ENCODE results near the gene KCNC3.

The KCNC3 gene

GRCh38 chr19:50323782-50324133 is 5.4 kb downstream of the KCNC3 start:
- H3K27ac ChIP-seq (ENCODE audit: low read length): no peak overlapping the region
- peaks cover 24% of the 10 kb centered on the region for H3K27me3 ChIP-seq (ENCODE audit: control insufficient read depth, insufficient read depth, low read length)
- peaks cover 6% of the 10 kb centered on the region for H3K36me3 ChIP-seq (ENCODE audit: control insufficient read depth, low read depth, low read length)
- H3K4me1 ChIP-seq (ENCODE audit: control insufficient read depth, low read depth, low read length): peaks cover 8% of the 10 kb centered on the region
- no peak overlapping the region for H3K4me3 ChIP-seq (ENCODE audit: low read length)
- no peaks in the 10 kb centered on the region for H3K9me3 ChIP-seq (ENCODE audit: control insufficient read depth, low read depth, low read length)
- no peak overlapping the region for H3K9ac ChIP-seq (ENCODE audit: low read length)

- Histone ChIP-seq H3K4me3 (ENCODE audit: low read length) (no peak overlapping the region), H3K27me3 (ENCODE audit: control insufficient read depth, insufficient read depth, low read length) (peaks cover 20% of the 10 kb centered on the region), H3K9me3 (ENCODE audit: control insufficient read depth, low read depth, low read length) (no peaks in the 10 kb centered on the region), H3K36me3 (ENCODE audit: control insufficient read depth, low read depth, low read length) (peaks cover 6% of the 10 kb centered on the region), H3K9ac (ENCODE audit: low read length) (no peak overlapping the region), H3K4me1 (ENCODE audit: control insufficient read depth, low read depth, low read length) (peaks cover 8% of the 10 kb centered on the region), H3K27ac (ENCODE audit: low read length) (no peak overlapping the region)
These were observed 6.0 kb downstream of the KCNC3 start for GRCh38 chr19:50322931-50323781.

GRCh38 chr19:50322234-50322633 is 6.9 kb downstream of the KCNC3 start:
- Histone ChIP-seq H3K4me1 (ENCODE audit: control insufficient read depth, low read depth, low read length) (peaks cover 7% of the 10 kb centered on the region), H3K36me3 (ENCODE audit: control insufficient read depth, low read depth, low read length) (peaks cover 6% of the 10 kb centered on the region), H3K9me3 (ENCODE audit: control insufficient read depth, low read depth, low read length) (no peaks in the 10 kb centered on the region), H3K4me3 (ENCODE audit: low read length) (no peak overlapping the region), H3K9ac (ENCODE audit: low read length) (no peak overlapping the region), H3K27me3 (ENCODE audit: control insufficient read depth, insufficient read depth, low read length) (peaks cover 12% of the 10 kb centered on the region), H3K27ac (ENCODE audit: low read length) (no peak overlapping the region)

- Histone ChIP-seq H3K9me3 (ENCODE audit: control insufficient read depth, low read depth, low read length) (no peaks in the 10 kb centered on the region), H3K4me1 (ENCODE audit: control insufficient read depth, low read depth, low read length) (peaks cover 4% of the 10 kb centered on the region), H3K27me3 (ENCODE audit: control insufficient read depth, insufficient read depth, low read length) (peaks cover 8% of the 10 kb centered on the region), H3K27ac (ENCODE audit: low read length) (no peak overlapping the region), H3K4me3 (ENCODE audit: low read length) (no peak overlapping the region), H3K36me3 (ENCODE audit: control insufficient read depth, low read depth, low read length) (peaks cover 6% of the 10 kb centered on the region), H3K9ac (ENCODE audit: low read length) (no peak overlapping the region)
These were observed 7.3 kb downstream of the KCNC3 start for GRCh38 chr19:50321831-50322230.

- H3K9me3 ChIP-seq (ENCODE audit: control insufficient read depth, low read depth, low read length): no peaks in the 10 kb centered on the region
- H3K4me3 ChIP-seq (ENCODE audit: low read length): no peak overlapping the region
- no peak overlapping the region for H3K9ac ChIP-seq (ENCODE audit: low read length)
- H3K4me1 ChIP-seq (ENCODE audit: control insufficient read depth, low read depth, low read length): peaks cover 4% of the 10 kb centered on the region
- H3K27me3 ChIP-seq (ENCODE audit: control insufficient read depth, insufficient read depth, low read length): no peaks in the 10 kb centered on the region
- no peak overlapping the region for H3K27ac ChIP-seq (ENCODE audit: low read length)
- H3K36me3 ChIP-seq (ENCODE audit: control insufficient read depth, low read depth, low read length): peaks cover 6% of the 10 kb centered on the region
These were observed 8.6 kb downstream of the KCNC3 start for GRCh38 chr19:50320596-50320995.

GRCh38 chr19:50320051-50320450 is 9.1 kb downstream of the KCNC3 start:
- Histone ChIP-seq H3K9me3 (ENCODE audit: control insufficient read depth, low read depth, low read length) (no peaks in the 10 kb centered on the region), H3K4me1 (ENCODE audit: control insufficient read depth, low read depth, low read length) (peaks cover 2% of the 10 kb centered on the region), H3K36me3 (ENCODE audit: control insufficient read depth, low read depth, low read length) (peaks cover 6% of the 10 kb centered on the region), H3K27ac (ENCODE audit: low read length) (no peak overlapping the region), H3K27me3 (ENCODE audit: control insufficient read depth, insufficient read depth, low read length) (no peaks in the 10 kb centered on the region), H3K4me3 (ENCODE audit: low read length) (no peak overlapping the region), H3K9ac (ENCODE audit: low read length) (no peak overlapping the region)

GRCh38 chr19:50319156-50319555 is 10.0 kb downstream of the KCNC3 start:
- H3K4me1 ChIP-seq (ENCODE audit: control insufficient read depth, low read depth, low read length): no peaks in the 10 kb centered on the region
- no peaks in the 10 kb centered on the region for H3K27me3 ChIP-seq (ENCODE audit: control insufficient read depth, insufficient read depth, low read length)
- no peak overlapping the region for H3K27ac ChIP-seq (ENCODE audit: low read length)
- no peak overlapping the region for H3K4me3 ChIP-seq (ENCODE audit: low read length)
- H3K9me3 ChIP-seq (ENCODE audit: control insufficient read depth, low read depth, low read length): no peaks in the 10 kb centered on the region
- H3K9ac ChIP-seq (ENCODE audit: low read length): no peak overlapping the region
- H3K36me3 ChIP-seq (ENCODE audit: control insufficient read depth, low read depth, low read length): peaks cover 6% of the 10 kb centered on the region

- Histone ChIP-seq H3K9me3 (ENCODE audit: control insufficient read depth, low read depth, low read length) (no peaks in the 10 kb centered on the region), H3K4me1 (ENCODE audit: control insufficient read depth, low read depth, low read length) (peaks cover 4% of the 10 kb centered on the region), H3K4me3 (ENCODE audit: low read length) (no peak overlapping the region), H3K27me3 (ENCODE audit: control insufficient read depth, insufficient read depth, low read length) (peaks cover under 1% of the 10 kb centered on the region), H3K9ac (ENCODE audit: low read length) (no peak overlapping the region), H3K36me3 (ENCODE audit: control insufficient read depth, low read depth, low read length) (peaks cover 2% of the 10 kb centered on the region), H3K27ac (ENCODE audit: low read length) (no peak overlapping the region)
These were observed 10.7 kb downstream of the KCNC3 start for GRCh38 chr19:50318438-50318837.

- no peak overlapping the region for H3K9ac ChIP-seq (ENCODE audit: low read length)
- H3K9me3 ChIP-seq (ENCODE audit: control insufficient read depth, low read depth, low read length): no peaks in the 10 kb centered on the region
- H3K27me3 ChIP-seq (ENCODE audit: control insufficient read depth, insufficient read depth, low read length): peaks cover 4% of the 10 kb centered on the region
- H3K4me1 ChIP-seq (ENCODE audit: control insufficient read depth, low read depth, low read length): peaks cover 9% of the 10 kb centered on the region
- H3K27ac ChIP-seq (ENCODE audit: low read length): no peak overlapping the region
- H3K4me3 ChIP-seq (ENCODE audit: low read length): no peak overlapping the region
- no peaks in the 10 kb centered on the region for H3K36me3 ChIP-seq (ENCODE audit: control insufficient read depth, low read depth, low read length)
These were observed 12.1 kb downstream of the KCNC3 start for GRCh38 chr19:50317115-50317514.

GRCh38 chr19:50315773-50316448 is 13.3 kb downstream of the KCNC3 start:
- Histone ChIP-seq H3K4me3 (ENCODE audit: low read length) (peak overlapping the region; percentile 49), H3K27me3 (ENCODE audit: control insufficient read depth, insufficient read depth, low read length) (peaks cover 4% of the 10 kb centered on the region), H3K9ac (ENCODE audit: low read length) (peak overlapping the region; percentile 47), H3K4me1 (ENCODE audit: control insufficient read depth, low read depth, low read length) (peaks cover 9% of the 10 kb centered on the region), H3K27ac (ENCODE audit: low read length) (peak overlapping the region; percentile 49), H3K36me3 (ENCODE audit: control insufficient read depth, low read depth, low read length) (no peaks in the 10 kb centered on the region), H3K9me3 (ENCODE audit: control insufficient read depth, low read depth, low read length) (no peaks in the 10 kb centered on the region)

GRCh38 chr19:50314724-50315708 is 14.2 kb downstream of the KCNC3 start:
- H3K9ac ChIP-seq (ENCODE audit: low read length): peak overlapping the region; percentile 66
- no peaks in the 10 kb centered on the region for H3K36me3 ChIP-seq (ENCODE audit: control insufficient read depth, low read depth, low read length)
- H3K4me3 ChIP-seq (ENCODE audit: low read length): peak overlapping the region; percentile 61
- H3K27me3 ChIP-seq (ENCODE audit: control insufficient read depth, insufficient read depth, low read length): peaks cover 6% of the 10 kb centered on the region
- H3K4me1 ChIP-seq (ENCODE audit: control insufficient read depth, low read depth, low read length): peaks cover 9% of the 10 kb centered on the region
- no peaks in the 10 kb centered on the region for H3K9me3 ChIP-seq (ENCODE audit: control insufficient read depth, low read depth, low read length)
- H3K27ac ChIP-seq (ENCODE audit: low read length): peak overlapping the region; percentile 4
